Measurements from ENCODE around the gene EXOG.

- TF ChIP-seq SP1 (IDR thresholded peaks at IDR 0.05), result no peak
- no peak for TF ChIP-seq SUZ12 (IDR thresholded peaks at IDR 0.05)
- no peak for TF ChIP-seq BHLHE40 (IDR thresholded peaks at IDR 0.05; ENCODE audit: borderline replicate concordance)
- no peak for TF ChIP-seq ZNF384 (IDR thresholded peaks at IDR 0.05)
These were observed 24.8 kb upstream of the EXOG start for GRCh38 chr3:38471260-38471857.
